NCI-H526 (cell line): ENCODE data around the gene NHLH1.

Source experiments
- DNase-seq, 2 experiments: peaks; one replicate each; lab custom pipeline; 2025; lab: John Stamatoyannopoulos, UW

Gene NHLH1

GRCh38 chr1:160359559-160360226 lies 7.2 kb upstream of the NHLH1 start:
- DNase-seq: no peak

- DNase-seq: no peak
Measured at GRCh38 chr1:160360227-160360695, 6.6 kb upstream of the NHLH1 start.

GRCh38 chr1:160361199-160361598 lies 5.7 kb upstream of the NHLH1 start:
- DNase-seq: no peak

GRCh38 chr1:160361814-160362167 lies 5.1 kb upstream of the NHLH1 start:
- no peak for DNase-seq

- no peak for DNase-seq
Measured at GRCh38 chr1:160362168-160362957, 4.5 kb upstream of the NHLH1 start.

GRCh38 chr1:160363010-160363409 lies 3.9 kb upstream of the NHLH1 start:
- no peak for DNase-seq

GRCh38 chr1:160363951-160364735 lies 2.7 kb upstream of the NHLH1 start:
- DNase-seq: no peak

- DNase-seq: no peak
Measured at GRCh38 chr1:160365325-160365724, 1.5 kb upstream of the NHLH1 start.

GRCh38 chr1:160367516-160367900 lies 637 bp downstream of the NHLH1 start:
- DNase-seq: no peak

- DNase-seq: no peak
Measured at GRCh38 chr1:160367934-160368923, 1.4 kb downstream of the NHLH1 start.

GRCh38 chr1:160369087-160369486 lies 2.2 kb downstream of the NHLH1 start:
- no peak for DNase-seq

- no peak for DNase-seq
Measured at GRCh38 chr1:160370561-160371345, 3.9 kb downstream of the NHLH1 start.

- no peak for DNase-seq
Measured at GRCh38 chr1:160371346-160371631, 4.4 kb downstream of the NHLH1 start.

- DNase-seq: no peak
Measured at GRCh38 chr1:160371756-160372155, 4.9 kb downstream of the NHLH1 start.

- DNase-seq: no peak
Measured at GRCh38 chr1:160373696-160374095, 6.8 kb downstream of the NHLH1 start.

- DNase-seq: no peak
Measured at GRCh38 chr1:160374306-160375110, 7.6 kb downstream of the NHLH1 start.

GRCh38 chr1:160375788-160376524 lies 9.1 kb downstream of the NHLH1 start:
- DNase-seq: no peak

GRCh38 chr1:160376525-160377131 lies 9.8 kb downstream of the NHLH1 start:
- DNase-seq: peak; percentile 74 to 91
